ENCODE data around the gene CFDP1.

Gene CFDP1

DNA sequence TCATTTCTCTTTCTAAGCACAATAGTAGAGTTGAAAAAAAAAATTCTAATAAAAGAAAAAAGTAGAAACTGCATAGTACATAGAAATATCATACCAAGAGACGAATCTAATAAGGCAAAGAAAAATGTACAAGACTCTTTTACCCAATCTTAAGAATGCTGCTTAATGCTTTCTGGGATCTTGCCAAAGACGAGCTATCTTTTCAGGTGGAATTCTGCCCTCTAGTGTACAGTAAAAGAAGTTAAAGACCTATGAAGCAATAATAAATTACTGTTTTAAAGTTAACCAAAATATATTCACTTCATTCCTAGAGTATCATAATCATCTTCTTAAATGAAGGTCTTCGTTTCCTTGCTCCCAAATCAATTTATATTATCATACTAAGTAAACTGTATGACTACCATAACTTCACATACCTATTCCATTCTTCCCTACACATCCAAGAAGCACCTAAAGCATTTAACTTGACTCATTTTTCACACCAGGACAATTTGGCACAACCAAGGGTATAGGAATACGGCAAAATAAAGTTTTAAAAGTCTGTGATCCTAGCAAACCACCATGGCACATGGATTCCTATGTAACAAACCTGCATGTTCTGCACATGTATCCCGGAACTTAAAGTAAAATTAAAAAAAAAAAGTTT lies 47.7 kb downstream of the CFDP1 start:
- H2BK12ac ChIP-seq (ENCODE audit: low read length) = no peak overlapping the region
- peak; percentile 29 for DNase-seq (ENCODE audit: low spot score)
- no peak overlapping the region for H3K18ac ChIP-seq (ENCODE audit: low read length)
- peaks cover 3 to 32% of the 10 kb centered on the region in 2 donors for H3K36me3 ChIP-seq (replicated peaks in 1 of 2; ENCODE audit: control insufficient read depth in 2 of 2, insufficient read depth in 2 of 2, low read length in 2 of 2)
- no peaks in the 10 kb centered on the region for H3K27me3 ChIP-seq (ENCODE audit: control insufficient read depth in 3 of 3, insufficient read depth in 3 of 3, low read depth in 1 of 3, low read length in 3 of 3)
- no peak overlapping the region for H3K23ac ChIP-seq (ENCODE audit: low read depth, low read length, poor library complexity)
- H3K9ac ChIP-seq (ENCODE audit: low read depth, low read length, poor library complexity) = no peak overlapping the region
- H3K79me1 ChIP-seq (ENCODE audit: low read depth, low read length) = no peaks in the 10 kb centered on the region
- H3K27ac ChIP-seq (replicated peaks; ENCODE audit: low read length) = no peak overlapping the region
- H2BK120ac ChIP-seq (ENCODE audit: low read depth, low read length) = no peak overlapping the region
- H3K4ac ChIP-seq (ENCODE audit: low read length) = no peak overlapping the region
- WGBS, 2 donors (ENCODE audit: extremely low coverage in 2 of 2, insufficient read length in 2 of 2, insufficient replicate concordance in 1 of 2) = no CpG with 5 or more reads among the region's 5 CpGs
- no peak overlapping the region for H3K14ac ChIP-seq (ENCODE audit: low read length)
- no peak overlapping the region for H4K91ac ChIP-seq (ENCODE audit: low read depth, low read length, poor library complexity)
- no peak overlapping the region for H3K4me3 ChIP-seq (ENCODE audit: low read length in 2 of 2)
- H2AK5ac ChIP-seq (ENCODE audit: low read depth, low read length) = no peak overlapping the region
- no peak overlapping the region for H2BK15ac ChIP-seq (ENCODE audit: low read length)
- no peak overlapping the region for H2AFZ ChIP-seq (ENCODE audit: low read length)
- no peaks in the 10 kb centered on the region for H3K9me3 ChIP-seq (replicated peaks in 1 of 2; ENCODE audit: control insufficient read depth in 2 of 2, insufficient read depth in 1 of 2, low read depth in 1 of 2, low read length in 2 of 2)
- no peak overlapping the region for H3K4me2 ChIP-seq (ENCODE audit: insufficient read depth, low read length, poor library complexity, severe bottlenecking)
- H4K8ac ChIP-seq (ENCODE audit: low read depth, low read length) = no peak overlapping the region
- no peak overlapping the region for H2BK5ac ChIP-seq (ENCODE audit: low read length)
- peaks cover 0 to 15% of the 10 kb centered on the region in 2 donors for H3K4me1 ChIP-seq (ENCODE audit: control insufficient read depth in 2 of 2, insufficient read depth in 1 of 2, low read depth in 1 of 2, low read length in 2 of 2)

DNA sequence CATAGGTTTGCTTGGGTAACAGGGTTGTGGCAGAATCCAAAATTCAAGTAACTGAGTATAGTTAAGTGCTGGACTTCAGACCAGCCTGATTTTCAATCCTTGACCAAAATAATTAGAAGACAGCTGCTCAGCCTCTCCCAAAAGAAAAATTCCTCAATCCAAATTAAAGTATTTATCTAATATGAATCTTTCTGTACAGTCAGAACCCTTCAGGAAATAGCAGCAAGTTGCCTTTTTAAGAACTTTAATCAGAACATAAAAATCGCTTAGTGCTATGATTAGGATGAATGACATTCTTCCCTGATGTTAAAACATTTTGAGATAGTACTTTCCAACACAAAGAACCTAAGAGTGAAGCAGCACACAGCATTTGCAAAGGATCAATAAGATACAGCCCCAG lies 50.2 kb downstream of the CFDP1 start:
- no peak overlapping the region for H2AK5ac ChIP-seq (ENCODE audit: low read depth, low read length)
- no peak overlapping the region for H3K9ac ChIP-seq (ENCODE audit: low read depth, low read length, poor library complexity)
- no peak overlapping the region for H2BK5ac ChIP-seq (ENCODE audit: low read length)
- peaks cover 2 to 29% of the 10 kb centered on the region in 2 donors for H3K4me1 ChIP-seq (ENCODE audit: control insufficient read depth in 2 of 2, insufficient read depth in 1 of 2, low read depth in 1 of 2, low read length in 2 of 2)
- no peak overlapping the region for H4K91ac ChIP-seq (ENCODE audit: low read depth, low read length, poor library complexity)
- WGBS, 2 donors (ENCODE audit: extremely low coverage in 2 of 2, insufficient read length in 2 of 2, insufficient replicate concordance in 1 of 2) = no CpG with 5 or more reads among the region's 1 CpG
- no peak overlapping the region for H3K27ac ChIP-seq (replicated peaks; ENCODE audit: low read length)
- DNase-seq (ENCODE audit: low spot score) = no peak
- H2BK120ac ChIP-seq (ENCODE audit: low read depth, low read length) = no peak overlapping the region
- no peak overlapping the region for H3K14ac ChIP-seq (ENCODE audit: low read length)
- H2AFZ ChIP-seq (ENCODE audit: low read length) = no peak overlapping the region
- no peaks in the 10 kb centered on the region for H3K9me3 ChIP-seq (replicated peaks in 1 of 2; ENCODE audit: control insufficient read depth in 2 of 2, insufficient read depth in 1 of 2, low read depth in 1 of 2, low read length in 2 of 2)
- H3K4me2 ChIP-seq (ENCODE audit: insufficient read depth, low read length, poor library complexity, severe bottlenecking) = no peak overlapping the region
- no peak overlapping the region for H3K4ac ChIP-seq (ENCODE audit: low read length)
- H3K27me3 ChIP-seq (ENCODE audit: control insufficient read depth in 3 of 3, insufficient read depth in 3 of 3, low read depth in 1 of 3, low read length in 3 of 3) = no peaks in the 10 kb centered on the region
- H2BK12ac ChIP-seq (ENCODE audit: low read length) = no peak overlapping the region
- H2BK15ac ChIP-seq (ENCODE audit: low read length) = no peak overlapping the region
- no peak overlapping the region for H4K8ac ChIP-seq (ENCODE audit: low read depth, low read length)
- no peak overlapping the region for H3K23ac ChIP-seq (ENCODE audit: low read depth, low read length, poor library complexity)
- H3K4me3 ChIP-seq (ENCODE audit: low read length in 2 of 2) = no peak overlapping the region
- peaks cover 2 to 15% of the 10 kb centered on the region in 2 donors for H3K36me3 ChIP-seq (replicated peaks in 1 of 2; ENCODE audit: control insufficient read depth in 2 of 2, insufficient read depth in 2 of 2, low read length in 2 of 2)
- no peaks in the 10 kb centered on the region for H3K79me1 ChIP-seq (ENCODE audit: low read depth, low read length)
- no peak overlapping the region for H3K18ac ChIP-seq (ENCODE audit: low read length)

DNA sequence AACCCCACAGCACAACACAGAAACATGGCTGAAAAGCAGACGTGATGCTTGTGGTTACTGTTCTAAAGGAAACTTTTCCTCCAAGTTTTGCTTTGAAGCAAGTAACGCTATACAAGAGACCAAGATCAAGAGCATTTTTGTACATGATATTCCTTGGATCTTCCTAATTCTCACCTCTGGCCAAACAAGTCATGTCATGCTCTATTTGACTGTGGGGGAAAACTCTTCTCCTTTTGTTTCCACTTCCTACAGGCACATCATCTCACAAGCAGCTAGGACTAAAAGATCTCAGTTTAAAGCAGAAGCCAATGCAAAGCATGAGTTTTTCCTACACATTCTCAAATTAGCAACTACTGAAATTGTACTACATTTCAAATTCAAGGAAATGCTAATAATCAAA lies 50.7 kb downstream of the CFDP1 start:
- WGBS, 2 donors (ENCODE audit: extremely low coverage in 2 of 2, insufficient read length in 2 of 2, insufficient replicate concordance in 1 of 2) = no CpG with 5 or more reads among the region's 2 CpGs
- peaks cover 2 to 12% of the 10 kb centered on the region in 2 donors for H3K36me3 ChIP-seq (replicated peaks in 1 of 2; ENCODE audit: control insufficient read depth in 2 of 2, insufficient read depth in 2 of 2, low read length in 2 of 2)
- H3K79me1 ChIP-seq (ENCODE audit: low read depth, low read length) = no peaks in the 10 kb centered on the region
- H3K23ac ChIP-seq (ENCODE audit: low read depth, low read length, poor library complexity) = no peak overlapping the region
- H2BK15ac ChIP-seq (ENCODE audit: low read length) = no peak overlapping the region
- no peak overlapping the region for H2AFZ ChIP-seq (ENCODE audit: low read length)
- no peak overlapping the region for H3K9ac ChIP-seq (ENCODE audit: low read depth, low read length, poor library complexity)
- no peaks in the 10 kb centered on the region for H3K9me3 ChIP-seq (replicated peaks in 1 of 2; ENCODE audit: control insufficient read depth in 2 of 2, insufficient read depth in 1 of 2, low read depth in 1 of 2, low read length in 2 of 2)
- H3K27ac ChIP-seq (replicated peaks; ENCODE audit: low read length) = no peak overlapping the region
- no peak overlapping the region for H2BK5ac ChIP-seq (ENCODE audit: low read length)
- H3K4me3 ChIP-seq (ENCODE audit: low read length in 2 of 2) = no peak overlapping the region
- H3K14ac ChIP-seq (ENCODE audit: low read length) = no peak overlapping the region
- H3K18ac ChIP-seq (ENCODE audit: low read length) = no peak overlapping the region
- no peaks in the 10 kb centered on the region for H3K27me3 ChIP-seq (ENCODE audit: control insufficient read depth in 3 of 3, insufficient read depth in 3 of 3, low read depth in 1 of 3, low read length in 3 of 3)
- no peak overlapping the region for H3K4ac ChIP-seq (ENCODE audit: low read length)
- H2BK120ac ChIP-seq (ENCODE audit: low read depth, low read length) = no peak overlapping the region
- no peak overlapping the region for H4K8ac ChIP-seq (ENCODE audit: low read depth, low read length)
- no peak overlapping the region for H4K91ac ChIP-seq (ENCODE audit: low read depth, low read length, poor library complexity)
- no peak overlapping the region for H3K4me2 ChIP-seq (ENCODE audit: insufficient read depth, low read length, poor library complexity, severe bottlenecking)
- no peak overlapping the region for H2BK12ac ChIP-seq (ENCODE audit: low read length)
- DNase-seq (ENCODE audit: low spot score) = no peak
- no peak overlapping the region for H2AK5ac ChIP-seq (ENCODE audit: low read depth, low read length)
- H3K4me1 ChIP-seq (ENCODE audit: control insufficient read depth in 2 of 2, insufficient read depth in 1 of 2, low read depth in 1 of 2, low read length in 2 of 2) = peaks cover 6 to 32% of the 10 kb centered on the region in 2 donors

DNA sequence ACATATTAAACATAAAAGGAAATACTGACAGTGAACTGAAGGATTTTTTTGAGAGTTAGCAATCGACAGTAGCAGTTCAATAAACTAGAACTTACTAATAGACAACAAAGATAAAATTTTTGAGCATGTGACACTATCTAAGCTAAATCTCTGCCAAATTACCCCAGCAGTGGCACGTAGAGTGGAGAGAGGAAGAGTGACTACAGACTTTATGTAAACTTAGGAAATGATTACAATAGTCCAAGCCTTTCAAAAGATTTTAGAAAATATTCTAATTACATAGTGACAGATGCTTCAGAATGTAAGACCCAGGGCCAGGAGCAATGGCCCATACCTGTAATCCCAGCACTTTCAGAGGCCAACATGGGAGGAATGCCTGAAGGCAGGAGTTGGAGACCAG lies 52.4 kb downstream of the CFDP1 start:
- Histone ChIP-seq H4K8ac (ENCODE audit: low read depth, low read length) (no peak overlapping the region), H3K9me3 (replicated peaks in 1 of 2; ENCODE audit: control insufficient read depth in 2 of 2, insufficient read depth in 1 of 2, low read depth in 1 of 2, low read length in 2 of 2) (no peaks in the 10 kb centered on the region), H3K27me3 (ENCODE audit: control insufficient read depth in 3 of 3, insufficient read depth in 3 of 3, low read depth in 1 of 3, low read length in 3 of 3) (no peaks in the 10 kb centered on the region), H3K4me1 (ENCODE audit: control insufficient read depth in 2 of 2, insufficient read depth in 1 of 2, low read depth in 1 of 2, low read length in 2 of 2) (peaks cover 12 to 50% of the 10 kb centered on the region in 2 donors), H3K23ac (ENCODE audit: low read depth, low read length, poor library complexity) (no peak overlapping the region), H2BK15ac (ENCODE audit: low read length) (no peak overlapping the region), H3K4me3 (ENCODE audit: low read length in 2 of 2) (no peak overlapping the region), H2BK5ac (ENCODE audit: low read length) (no peak overlapping the region), H3K14ac (ENCODE audit: low read length) (no peak overlapping the region), H3K18ac (ENCODE audit: low read length) (no peak overlapping the region), H2AFZ (ENCODE audit: low read length) (no peak overlapping the region), H4K91ac (ENCODE audit: low read depth, low read length, poor library complexity) (no peak overlapping the region), H3K27ac (replicated peaks; ENCODE audit: low read length) (no peak overlapping the region), H2AK5ac (ENCODE audit: low read depth, low read length) (no peak overlapping the region), H3K36me3 (replicated peaks in 1 of 2; ENCODE audit: control insufficient read depth in 2 of 2, insufficient read depth in 2 of 2, low read length in 2 of 2) (peaks cover 0 to 8% of the 10 kb centered on the region in 2 donors), H2BK12ac (ENCODE audit: low read length) (no peak overlapping the region), H3K9ac (ENCODE audit: low read depth, low read length, poor library complexity) (no peak overlapping the region), H3K4ac (ENCODE audit: low read length) (no peak overlapping the region), H3K79me1 (ENCODE audit: low read depth, low read length) (no peaks in the 10 kb centered on the region), H3K4me2 (ENCODE audit: insufficient read depth, low read length, poor library complexity, severe bottlenecking) (no peak overlapping the region), H2BK120ac (ENCODE audit: low read depth, low read length) (no peak overlapping the region)
- DNase-seq (ENCODE audit: low spot score) = no peak
- no CpG with 5 or more reads among the region's 2 CpGs for WGBS, 2 donors (ENCODE audit: extremely low coverage in 2 of 2, insufficient read length in 2 of 2, insufficient replicate concordance in 1 of 2)

Data from neuronal stem cell (in vitro differentiated cells).